GM12878 (cell line): ENCODE measurements around the gene SYPL2. TPM values are rescaled to one million over a fixed set of nuclear protein-coding genes. Genes with fewer than 3 reads are reported as not detected.
A peak's percentile ranks its signal among the peaks of the same experiment; 100 is the strongest.

Source experiments
- BACH1 ChIP-seq: fragments of 450-650 bp; IDR thresholded peaks from 2 replicates; pipeline ENCODE4 v1.6.1; 2017; ENCODE audit warnings: mild to moderate bottlenecking, borderline replicate concordance
- BHLHE40 ChIP-seq, 2 experiments: fragments of 450-650 bp in 1 of 2; IDR thresholded peaks; 2 replicates each; pipeline ENCODE4 v1.6.1; 2011 to 2017; ENCODE audit warnings: low read depth in 2 of 2, borderline replicate concordance in 1 of 2, improper control_type of control experiment in 1 of 2, low read length in 1 of 2, mild to moderate bottlenecking in 1 of 2
- CREB1 ChIP-seq: IDR thresholded peaks from 2 replicates; pipeline ENCODE4 v1.6.1; 2012; ENCODE audit warnings: low read depth, mild to moderate bottlenecking, inconsistent platforms
- EZH2 ChIP-seq: IDR thresholded peaks from 2 replicates; pipeline ENCODE4 v1.6.1; 2012; ENCODE audit warnings: low read depth, mild to moderate bottlenecking, control low read depth, inconsistent platforms, low read length, borderline replicate concordance; ENCODE audit not compliant: control insufficient read depth
- HDAC6 ChIP-seq: fragments of 200-600 bp; sonication (generic); IDR thresholded peaks from one replicate; pipeline ENCODE4 v1.8.0; 2017; ENCODE audit warnings: antibody characterized with exemption; ENCODE audit not compliant: unreplicated experiment
- HDGF ChIP-seq: fragments of 450-650 bp; IDR thresholded peaks from 2 replicates; pipeline ENCODE4 v1.6.1; 2016; ENCODE audit warnings: antibody characterized with exemption
- MTA2 ChIP-seq: fragments of 450-650 bp; IDR thresholded peaks from 2 replicates; pipeline ENCODE4 v1.6.1; 2016; ENCODE audit warnings: low read depth, mild to moderate bottlenecking, moderate library complexity
- NBN ChIP-seq: fragments of 450-650 bp; IDR thresholded peaks from 2 replicates; pipeline ENCODE4 v1.6.1; 2016
- NFYA ChIP-seq: IDR thresholded peaks from 2 replicates; pipeline ENCODE4 v1.6.1; 2011; ENCODE audit warnings: low read depth, mild to moderate bottlenecking, low read length, improper control_type of control experiment, borderline replicate concordance
- POLR2A ChIP-seq: IDR thresholded peaks from 2 replicates; pipeline ENCODE4 v1.6.1; 2011; ENCODE audit warnings: low read depth, mild to moderate bottlenecking, low read length
- RBBP5 ChIP-seq: fragments of 200-600 bp; sonication (generic); conservative IDR thresholded peaks from 2 replicates; pipeline ENCODE4 v1.6.1; 2016
- RFX5 ChIP-seq: IDR thresholded peaks from 2 replicates; pipeline ENCODE4 v1.6.1; 2011; ENCODE audit warnings: low read depth, low read length, improper control_type of control experiment
- RUNX3 ChIP-seq: IDR thresholded peaks from 2 replicates; pipeline ENCODE4 v1.6.1; 2012; ENCODE audit warnings: low read length, inconsistent platforms
- SRF ChIP-seq, 2 experiments: IDR thresholded peaks; 2 replicates each; pipeline ENCODE4 v1.6.1; 2011; ENCODE audit warnings: low read depth in 2 of 2, low read length in 2 of 2, mild to moderate bottlenecking in 1 of 2, moderate library complexity in 1 of 2
- SUPT20H ChIP-seq: IDR thresholded peaks from 2 replicates; pipeline ENCODE4 v1.6.1; 2011; ENCODE audit warnings: low read depth, mild to moderate bottlenecking, low read length, moderate library complexity, borderline replicate concordance; ENCODE audit not compliant: control insufficient read depth
- YY1 ChIP-seq: IDR thresholded peaks from 2 replicates; pipeline ENCODE4 v1.6.1; 2011; ENCODE audit warnings: low read depth, mild to moderate bottlenecking, low read length
- ZBED1 ChIP-seq: IDR thresholded peaks from 2 replicates; pipeline ENCODE4 v1.6.1; 2016; ENCODE audit warnings: borderline replicate concordance
- ZZZ3 ChIP-seq: IDR thresholded peaks from 2 replicates; pipeline ENCODE4 v1.6.1; 2011; ENCODE audit warnings: low read depth; ENCODE audit not compliant: control insufficient read depth, insufficient read length
- polyA plus RNA-seq, 11 experiments: library from polyadenylated mRNA; depleted of rRNA in 4 of 11; unstranded in 6 of 11; stranded (reverse) in 5 of 11; fragments of >200 nt; fragmentation: Nextera tagmentation in 4 of 11; fragmentation: Illumina TruSeq in 1 of 11; extraction: Ambion mirVana in 4 of 11; extraction: Trizol in 1 of 11; gene quantifications; 1 replicate in 1 of 11; 2 replicates in 10 of 11; pipeline versions ENCODE4 v1.2.1 to v1.2.3, GENCODE V29; 2011 to 2016; ENCODE audit warnings: inconsistent platforms in 2 of 11, missing spikeins in 2 of 11, low read depth in 1 of 11
- total RNA-seq, 4 experiments: library from RNA; depleted of rRNA in 3 of 4; stranded (reverse); fragments of >200 nt in 3 of 4; fragmentation: Illumina TruSeq in 1 of 4; extraction: Trizol in 1 of 4; gene quantifications; 2 replicates each; pipeline versions ENCODE4 v1.2.1 to v1.2.3, GENCODE V29; 2013 to 2021
- TF ChIP-seq, protein P1 (sequence below): fragments of 150-350 bp; IDR thresholded peaks from 2 replicates; pipeline ENCODE4 v1.6.1; 2016; ENCODE audit warnings: low read depth, low read length
- TF ChIP-seq, protein P2 (sequence below): fragments of 450-650 bp; IDR thresholded peaks from 2 replicates; pipeline ENCODE4 v1.6.1; 2016; ENCODE audit warnings: mild to moderate bottlenecking
- TF ChIP-seq, protein P3 (sequence below): fragments of 450-650 bp; IDR thresholded peaks from 2 replicates; pipeline ENCODE4 v1.6.1; 2017; ENCODE audit warnings: mild to moderate bottlenecking, low read depth, inconsistent platforms; ENCODE audit not compliant: poor library complexity, severe bottlenecking
- TF ChIP-seq, protein P4 (sequence below): fragments of 450-650 bp; IDR thresholded peaks from 2 replicates; pipeline ENCODE4 v1.6.1; 2017; ENCODE audit warnings: borderline replicate concordance

Gene SYPL2
- total and polyA plus RNA-seq, 10 of the 15 experiments (the other 5 are each of a cell fraction or from before 2014, with no cell fraction given) = 0.04 to 0.11 (median 0.06) TPM; not detected in 3

DNA sequence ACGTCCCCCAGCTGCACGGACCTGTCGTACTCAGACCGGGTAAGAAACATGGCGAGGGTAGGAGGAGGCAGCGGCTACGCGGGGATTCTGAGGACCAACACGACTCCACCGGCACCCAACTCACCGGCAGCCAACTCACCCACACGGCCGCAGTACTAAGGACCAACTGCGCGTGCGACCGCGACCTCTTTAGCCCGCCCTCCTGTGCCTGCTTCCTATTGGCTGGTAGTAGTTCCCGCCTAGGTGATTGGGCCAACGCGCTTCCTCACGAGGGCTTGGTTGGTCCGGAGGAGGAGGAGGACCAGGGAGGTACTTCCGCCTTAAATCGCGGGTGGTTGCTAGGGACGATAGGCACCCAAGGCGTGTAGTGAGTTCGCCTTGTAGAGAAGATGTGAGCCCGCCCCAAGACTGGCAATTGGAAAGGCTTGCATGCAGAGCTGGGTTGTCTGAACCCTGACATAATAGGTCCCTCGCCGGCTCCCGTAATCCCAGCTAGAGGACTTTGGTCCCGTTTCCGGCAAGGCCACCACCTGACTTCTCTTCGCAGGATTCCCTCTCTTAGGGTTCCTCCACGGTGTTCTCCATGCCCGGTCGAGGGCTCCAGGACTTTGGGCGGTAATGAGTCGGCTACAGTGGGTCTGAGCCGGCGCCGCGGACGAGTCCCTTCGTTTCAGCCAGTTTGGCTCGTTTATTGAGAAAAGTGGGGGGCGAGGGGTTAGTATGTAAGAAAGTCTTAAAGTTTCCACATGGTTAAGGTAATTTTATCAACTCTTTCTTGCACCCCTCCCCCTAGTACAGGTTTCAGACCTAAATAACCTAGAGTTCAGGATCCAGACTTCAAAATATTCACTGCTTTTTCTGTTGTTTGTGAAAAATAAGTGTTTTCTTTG is 39.8 kb upstream of the SYPL2 start, which contains the start of gene PSMA5 (continued):
- TF ChIP-seq, protein P1, sequence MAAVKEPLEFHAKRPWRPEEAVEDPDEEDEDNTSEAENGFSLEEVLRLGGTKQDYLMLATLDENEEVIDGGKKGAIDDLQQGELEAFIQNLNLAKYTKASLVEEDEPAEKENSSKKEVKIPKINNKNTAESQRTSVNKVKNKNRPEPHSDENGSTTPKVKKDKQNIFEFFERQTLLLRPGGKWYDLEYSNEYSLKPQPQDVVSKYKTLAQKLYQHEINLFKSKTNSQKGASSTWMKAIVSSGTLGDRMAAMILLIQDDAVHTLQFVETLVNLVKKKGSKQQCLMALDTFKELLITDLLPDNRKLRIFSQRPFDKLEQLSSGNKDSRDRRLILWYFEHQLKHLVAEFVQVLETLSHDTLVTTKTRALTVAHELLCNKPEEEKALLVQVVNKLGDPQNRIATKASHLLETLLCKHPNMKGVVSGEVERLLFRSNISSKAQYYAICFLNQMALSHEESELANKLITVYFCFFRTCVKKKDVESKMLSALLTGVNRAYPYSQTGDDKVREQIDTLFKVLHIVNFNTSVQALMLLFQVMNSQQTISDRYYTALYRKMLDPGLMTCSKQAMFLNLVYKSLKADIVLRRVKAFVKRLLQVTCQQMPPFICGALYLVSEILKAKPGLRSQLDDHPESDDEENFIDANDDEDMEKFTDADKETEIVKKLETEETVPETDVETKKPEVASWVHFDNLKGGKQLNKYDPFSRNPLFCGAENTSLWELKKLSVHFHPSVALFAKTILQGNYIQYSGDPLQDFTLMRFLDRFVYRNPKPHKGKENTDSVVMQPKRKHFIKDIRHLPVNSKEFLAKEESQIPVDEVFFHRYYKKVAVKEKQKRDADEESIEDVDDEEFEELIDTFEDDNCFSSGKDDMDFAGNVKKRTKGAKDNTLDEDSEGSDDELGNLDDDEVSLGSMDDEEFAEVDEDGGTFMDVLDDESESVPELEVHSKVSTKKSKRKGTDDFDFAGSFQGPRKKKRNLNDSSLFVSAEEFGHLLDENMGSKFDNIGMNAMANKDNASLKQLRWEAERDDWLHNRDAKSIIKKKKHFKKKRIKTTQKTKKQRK = peak; percentile 74
- TF ChIP-seq ZZZ3 (no peak), CREB1 (peak; percentile 79; the same call in 1 of the 2 replicates), BHLHE40 (IDR thresholded peaks at IDR 0.05; ENCODE audit: borderline replicate concordance in 1 of 2, low read depth in 2 of 2, low read length in 1 of 2) (peak; percentile 70 to 90), HDGF (peak; percentile 91), MTA2 (peak; percentile 33; the same call in 1 of the 2 replicates), HDAC6 (no peak), BACH1 (0 out of 2 replicates have a peak, but pooled peaks have one; percentile 69), RUNX3 (peak; percentile 60), EZH2 (no peak), SUPT20H (no peak), RFX5 (peak; percentile 81), RBBP5 (no peak), YY1 (peak; percentile 43; the same call in 1 of the 2 replicates), ZBED1 (no peak), NFYA (peak; percentile 82), SRF (IDR thresholded peaks at IDR 0.05; ENCODE audit: low read depth in 2 of 2, low read length in 2 of 2) (peak in 1 of 2 experiments; percentile 43; a peak in 1 of 4 replicates), NBN (peak; percentile 57; the same call in 1 of the 2 replicates), POLR2A (peak; percentile 100)
- TF ChIP-seq, protein P2, sequence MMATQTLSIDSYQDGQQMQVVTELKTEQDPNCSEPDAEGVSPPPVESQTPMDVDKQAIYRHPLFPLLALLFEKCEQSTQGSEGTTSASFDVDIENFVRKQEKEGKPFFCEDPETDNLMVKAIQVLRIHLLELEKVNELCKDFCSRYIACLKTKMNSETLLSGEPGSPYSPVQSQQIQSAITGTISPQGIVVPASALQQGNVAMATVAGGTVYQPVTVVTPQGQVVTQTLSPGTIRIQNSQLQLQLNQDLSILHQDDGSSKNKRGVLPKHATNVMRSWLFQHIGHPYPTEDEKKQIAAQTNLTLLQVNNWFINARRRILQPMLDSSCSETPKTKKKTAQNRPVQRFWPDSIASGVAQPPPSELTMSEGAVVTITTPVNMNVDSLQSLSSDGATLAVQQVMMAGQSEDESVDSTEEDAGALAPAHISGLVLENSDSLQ = 0 out of 2 replicates have a peak, but pooled peaks have one; percentile 21
- TF ChIP-seq, protein P3, sequence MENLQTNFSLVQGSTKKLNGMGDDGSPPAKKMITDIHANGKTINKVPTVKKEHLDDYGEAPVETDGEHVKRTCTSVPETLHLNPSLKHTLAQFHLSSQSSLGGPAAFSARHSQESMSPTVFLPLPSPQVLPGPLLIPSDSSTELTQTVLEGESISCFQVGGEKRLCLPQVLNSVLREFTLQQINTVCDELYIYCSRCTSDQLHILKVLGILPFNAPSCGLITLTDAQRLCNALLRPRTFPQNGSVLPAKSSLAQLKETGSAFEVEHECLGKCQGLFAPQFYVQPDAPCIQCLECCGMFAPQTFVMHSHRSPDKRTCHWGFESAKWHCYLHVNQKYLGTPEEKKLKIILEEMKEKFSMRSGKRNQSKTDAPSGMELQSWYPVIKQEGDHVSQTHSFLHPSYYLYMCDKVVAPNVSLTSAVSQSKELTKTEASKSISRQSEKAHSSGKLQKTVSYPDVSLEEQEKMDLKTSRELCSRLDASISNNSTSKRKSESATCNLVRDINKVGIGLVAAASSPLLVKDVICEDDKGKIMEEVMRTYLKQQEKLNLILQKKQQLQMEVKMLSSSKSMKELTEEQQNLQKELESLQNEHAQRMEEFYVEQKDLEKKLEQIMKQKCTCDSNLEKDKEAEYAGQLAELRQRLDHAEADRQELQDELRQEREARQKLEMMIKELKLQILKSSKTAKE = no peak
- TF ChIP-seq, protein P4, sequence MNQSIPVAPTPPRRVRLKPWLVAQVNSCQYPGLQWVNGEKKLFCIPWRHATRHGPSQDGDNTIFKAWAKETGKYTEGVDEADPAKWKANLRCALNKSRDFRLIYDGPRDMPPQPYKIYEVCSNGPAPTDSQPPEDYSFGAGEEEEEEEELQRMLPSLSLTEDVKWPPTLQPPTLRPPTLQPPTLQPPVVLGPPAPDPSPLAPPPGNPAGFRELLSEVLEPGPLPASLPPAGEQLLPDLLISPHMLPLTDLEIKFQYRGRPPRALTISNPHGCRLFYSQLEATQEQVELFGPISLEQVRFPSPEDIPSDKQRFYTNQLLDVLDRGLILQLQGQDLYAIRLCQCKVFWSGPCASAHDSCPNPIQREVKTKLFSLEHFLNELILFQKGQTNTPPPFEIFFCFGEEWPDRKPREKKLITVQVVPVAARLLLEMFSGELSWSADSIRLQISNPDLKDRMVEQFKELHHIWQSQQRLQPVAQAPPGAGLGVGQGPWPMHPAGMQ = no peak
